ENCODE measurements around the gene UNG. TPM values are rescaled to one million over a fixed set of nuclear protein-coding genes. Genes with fewer than 3 reads are reported as not detected.

UNG gene
- total and polyA plus RNA-seq, 2 of the 8 experiments (the other 6 are each of a cell fraction or from before 2014, with no cell fraction given), result 71.6 to 163 TPM

GRCh38 chr12:109127533-109128242 is 30.3 kb downstream of the UNG start:
- no peak overlapping the region for H2BK5ac ChIP-seq (ENCODE audit: low read depth, low read length)
- no peak overlapping the region for H2BK20ac ChIP-seq (ENCODE audit: low read length)
- no peak overlapping the region for H3K4me2 ChIP-seq (ENCODE audit: insufficient read depth in 1 of 2, low read depth in 2 of 2, low read length in 2 of 2)
- H3K14ac ChIP-seq (ENCODE audit: insufficient read length), result no peak overlapping the region
- 89% methylated on average over 13 of the region's 13 CpGs; no CpG with 5 or more reads in 1 of the 2 experiments for WGBS, 2 experiments (ENCODE audit: extremely low coverage in 1 of 2, insufficient coverage in 1 of 2, insufficient read length in 1 of 2, insufficient replicate concordance in 2 of 2, low coverage in 1 of 2, low lambda C conversion rate in 2 of 2, missing lambda C conversion rate in 1 of 2)
- H2AFZ ChIP-seq (ENCODE audit: low read length), result no peak overlapping the region
- H3K27ac ChIP-seq (ENCODE audit: low read depth, low read length), result no peak overlapping the region
- FAIRE-seq (peak; percentile 19), DNase-seq (ENCODE audit: low read depth in 1 of 2, low spot score in 2 of 2) (no peak)
- H3K79me1 ChIP-seq (ENCODE audit: low read depth, low read length), result no peaks in the 10 kb centered on the region
- H4K5ac ChIP-seq (ENCODE audit: insufficient read length, low read depth, low read length), result no peak overlapping the region
- no peak overlapping the region for H3K4ac ChIP-seq (replicated peaks; ENCODE audit: insufficient read length, low read depth, low read length)
- H2BK15ac ChIP-seq (ENCODE audit: low read length), result no peak overlapping the region
- H3K56ac ChIP-seq (replicated peaks; ENCODE audit: insufficient read length, low read depth, low read length), result no peak overlapping the region
- no peak overlapping the region for H4K8ac ChIP-seq (ENCODE audit: extremely low read depth, insufficient read depth, low read length)
- no peak overlapping the region for H3K9ac ChIP-seq (replicated peaks in 1 of 4; ENCODE audit: extremely low read depth in 1 of 4, low read depth in 3 of 4, low read length in 3 of 4)
- H4K20me1 ChIP-seq (replicated peaks in 1 of 2; ENCODE audit: control insufficient read depth in 1 of 2, insufficient read depth in 2 of 2, low read length in 2 of 2), result no peaks in the 10 kb centered on the region
- ChIA-PET POLR2A (ENCODE audit: partially characterized antibody) (interaction anchor here (1.2 kb wide), 1 partner anchor 29 kb away, joined by 5 read pairs; no protein-coding TSS in a partner anchor), CTCF (ENCODE audit: partially characterized antibody) (interaction anchor here (0.6 to 1.1 kb wide), 3 partner anchors 13 to 267 kb away, joined by 3 to 4 read pairs (median 4); no protein-coding TSS in a partner anchor)
- H3K23me2 ChIP-seq (ENCODE audit: low read depth, low read length), result no peaks in the 10 kb centered on the region
- H3K79me2 ChIP-seq (ENCODE audit: control insufficient read depth in 1 of 2, insufficient read depth in 2 of 2, low read length in 2 of 2), result no peaks in the 10 kb centered on the region
- H3K23ac ChIP-seq (ENCODE audit: insufficient read length), result no peak overlapping the region
- peaks cover 0 to 3% (median 0%) of the 10 kb centered on the region in 4 experiments; a peak in 1 of 7 replicates for H3K4me1 ChIP-seq (replicated peaks in 1 of 4; ENCODE audit: control insufficient read depth in 3 of 4, insufficient read depth in 4 of 4, low read length in 3 of 4)
- H2BK120ac ChIP-seq (replicated peaks; ENCODE audit: low read depth, low read length), result no peak overlapping the region
- no peak overlapping the region for H2BK12ac ChIP-seq (ENCODE audit: low read depth, low read length)
- H3K18ac ChIP-seq (ENCODE audit: extremely low read depth, low read length), result no peak overlapping the region
- H3K27me3 ChIP-seq (replicated peaks in 1 of 4; ENCODE audit: control insufficient read depth in 3 of 4, extremely low read depth in 1 of 4, insufficient read depth in 3 of 4, low read length in 3 of 4), result no peaks in the 10 kb centered on the region
- no peaks in the 10 kb centered on the region for H3K9me3 ChIP-seq (ENCODE audit: insufficient read depth in 2 of 2, low read depth in 1 of 2, low read length in 1 of 2)
- no peak overlapping the region for H2AK5ac ChIP-seq (ENCODE audit: low read depth, low read length)
- H3K36me3 ChIP-seq (ENCODE audit: control insufficient read depth in 2 of 4, insufficient read depth in 4 of 4, low read length in 3 of 4), result no peaks in the 10 kb centered on the region
- no peak overlapping the region for H4K91ac ChIP-seq (replicated peaks; ENCODE audit: insufficient read length, low read length)
- no peak overlapping the region for H3K4me3 ChIP-seq (ENCODE audit: extremely low read depth in 1 of 4, insufficient read depth in 2 of 4, low read depth in 3 of 4, low read length in 4 of 4)
- TF ChIP-seq EZH2 (IDR thresholded peaks at IDR 0.05; ENCODE audit: low read depth, low read length, severe bottlenecking), result no peak
- no peak for TF ChIP-seq SP1 (IDR thresholded peaks at IDR 0.05; ENCODE audit: low read depth, low read length)
- no peak for TF ChIP-seq KDM5A (IDR thresholded peaks at IDR 0.05; ENCODE audit: low read length)
- no peak for TF ChIP-seq TCF12 (IDR thresholded peaks at IDR 0.05; ENCODE audit: low read depth, low read length)
- TF ChIP-seq MAX (IDR thresholded peaks at IDR 0.05), result no peak
- TF ChIP-seq CBX8 (IDR thresholded peaks at IDR 0.05; ENCODE audit: borderline replicate concordance, low read depth, low read length), result no peak
- no peak for TF ChIP-seq FOSL1 (IDR thresholded peaks at IDR 0.05; ENCODE audit: insufficient read depth, low read depth, low read length)
- TF ChIP-seq TAF7 (optimal IDR thresholded peaks at IDR 0.05; ENCODE audit: borderline replicate concordance, low read depth, low read length), result no peak
- no peak for TF ChIP-seq MAFK (IDR thresholded peaks at IDR 0.05; ENCODE audit: low read depth, low read length)
- no peak for TF ChIP-seq PHF8 (conservative IDR thresholded peaks at IDR 0.05; ENCODE audit: low read depth, low read length)
- no peak for TF ChIP-seq ASH2L (IDR thresholded peaks at IDR 0.05; ENCODE audit: low read length)
- no peak for TF ChIP-seq RNF2 (IDR thresholded peaks at IDR 0.05; ENCODE audit: borderline replicate concordance, low read depth, low read length, missing control alignments, poor library complexity, severe bottlenecking)
